Hematopoietic multipotent progenitor cell treated with erythropoietin and hydrocortisone succinate and interleukin-3 and kit ligand, for 6 days (in vitro differentiated cells): ENCODE results near the gene HOXA4.

Experiments
- DNase-seq: peaks from one replicate; pipeline ENCODE4 v3.0.0-alpha.2; 2015

HOXA4 gene

DNA sequence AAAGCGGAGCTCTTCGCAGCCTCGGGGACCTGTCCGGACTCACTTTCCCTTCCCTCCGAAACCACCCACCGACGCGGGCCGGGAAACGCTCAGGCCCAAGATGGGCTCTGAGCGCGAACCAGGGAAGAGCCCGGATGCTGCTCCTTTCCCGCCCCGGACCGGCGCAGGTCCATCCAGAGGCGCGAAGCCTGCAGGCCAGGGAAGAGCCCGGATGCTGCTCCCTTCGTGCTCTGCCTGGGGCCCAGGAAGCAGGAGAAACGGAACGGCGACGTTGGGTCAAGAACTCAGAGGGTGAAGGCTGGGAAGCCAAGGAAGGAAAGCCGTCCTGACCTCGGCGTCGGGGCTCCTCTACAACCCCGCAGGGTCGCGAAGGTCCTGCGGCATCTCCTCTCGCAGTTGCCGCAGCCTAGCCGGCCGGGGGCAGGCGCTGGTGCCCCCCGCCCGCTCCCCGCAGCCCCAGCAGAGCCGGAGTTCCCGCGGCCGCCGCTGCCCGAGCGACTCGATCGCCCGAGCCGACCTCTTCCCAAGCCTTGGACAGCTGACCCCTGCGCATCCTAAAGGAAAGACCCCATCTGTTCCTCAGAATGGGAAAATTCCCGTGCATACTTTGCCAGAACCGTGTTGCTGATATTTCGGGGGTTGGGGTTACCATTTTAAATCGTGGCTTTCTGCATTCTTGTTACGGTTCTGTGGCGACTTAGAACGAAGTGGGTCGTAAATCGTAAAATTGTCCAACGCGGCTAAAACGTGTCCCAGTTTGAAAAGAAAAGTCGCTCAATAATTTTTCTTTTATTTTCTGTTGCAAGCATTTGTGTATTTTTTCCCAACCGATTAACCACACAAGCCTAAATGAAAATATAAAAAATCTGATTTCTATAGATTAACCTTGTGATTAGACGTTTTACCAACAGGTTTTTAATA lies 42.3 kb downstream of the HOXA4 start:
- no peak for DNase-seq

DNA sequence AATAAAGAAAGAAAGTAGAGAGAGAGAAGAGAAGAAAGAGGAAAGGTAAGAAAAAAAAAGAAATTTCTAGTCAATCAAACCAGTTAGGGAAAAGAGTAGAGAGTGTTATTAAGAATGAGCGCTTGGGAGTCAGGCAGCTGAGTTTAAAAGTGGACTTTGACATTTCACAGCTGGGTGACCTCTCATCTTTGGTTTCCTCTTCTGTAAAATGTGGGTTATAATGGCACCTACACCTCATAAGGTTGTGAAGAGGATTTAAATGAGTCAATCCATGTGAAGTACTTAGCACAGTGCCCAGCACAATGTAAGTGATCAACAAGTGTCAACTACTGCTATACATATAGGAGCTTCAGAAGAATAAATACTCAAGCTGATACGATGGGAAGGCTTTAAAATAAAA lies 46.9 kb downstream of the HOXA4 start:
- no peak for DNase-seq

DNA sequence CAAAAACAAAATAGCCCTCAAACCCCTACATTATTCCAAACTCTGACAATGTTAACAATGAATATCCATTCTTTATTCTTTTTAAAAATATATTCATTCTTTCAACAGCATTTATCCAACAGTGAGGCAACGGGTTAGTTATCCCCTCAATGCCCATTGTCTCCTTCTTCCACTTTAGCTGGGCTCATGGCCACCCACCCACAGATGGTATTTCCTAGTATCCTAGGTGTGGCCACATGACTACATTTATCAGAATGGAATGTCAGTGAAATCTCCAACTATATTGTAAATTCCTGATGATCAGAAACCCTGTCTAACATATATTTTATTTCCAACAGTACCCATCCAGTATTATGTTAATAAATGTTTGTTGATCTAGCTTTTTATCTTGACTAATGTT lies 48.4 kb downstream of the HOXA4 start:
- no peak for DNase-seq

DNA sequence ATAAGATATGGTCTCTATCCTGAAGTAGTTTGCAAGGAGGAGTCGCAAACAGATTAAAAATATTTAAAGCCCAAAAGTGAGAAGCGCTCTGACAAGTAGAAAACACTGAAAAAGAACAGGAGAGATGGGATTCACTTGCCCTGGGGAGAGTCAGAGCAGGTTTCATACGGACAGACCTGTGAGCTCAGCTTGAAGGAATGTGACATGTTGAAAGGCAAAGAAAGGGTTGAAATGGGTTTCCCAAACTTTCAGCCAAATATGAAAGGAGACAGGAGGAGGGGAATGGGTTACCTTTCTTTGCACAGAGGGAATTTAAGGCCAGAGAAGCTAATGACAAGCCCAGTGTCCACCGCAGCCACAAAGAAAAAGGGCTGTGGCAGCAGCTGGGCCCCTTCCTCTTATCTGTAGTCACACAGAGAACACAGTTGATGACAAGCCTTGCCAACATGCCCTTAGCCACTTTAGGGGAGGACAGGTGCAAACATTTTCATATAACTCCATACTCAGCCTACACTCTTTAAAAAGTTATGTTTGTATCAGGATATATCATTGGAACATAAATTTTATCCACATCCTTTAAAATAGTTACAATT lies 49.6 kb downstream of the HOXA4 start:
- peak; percentile 69 for DNase-seq

DNA sequence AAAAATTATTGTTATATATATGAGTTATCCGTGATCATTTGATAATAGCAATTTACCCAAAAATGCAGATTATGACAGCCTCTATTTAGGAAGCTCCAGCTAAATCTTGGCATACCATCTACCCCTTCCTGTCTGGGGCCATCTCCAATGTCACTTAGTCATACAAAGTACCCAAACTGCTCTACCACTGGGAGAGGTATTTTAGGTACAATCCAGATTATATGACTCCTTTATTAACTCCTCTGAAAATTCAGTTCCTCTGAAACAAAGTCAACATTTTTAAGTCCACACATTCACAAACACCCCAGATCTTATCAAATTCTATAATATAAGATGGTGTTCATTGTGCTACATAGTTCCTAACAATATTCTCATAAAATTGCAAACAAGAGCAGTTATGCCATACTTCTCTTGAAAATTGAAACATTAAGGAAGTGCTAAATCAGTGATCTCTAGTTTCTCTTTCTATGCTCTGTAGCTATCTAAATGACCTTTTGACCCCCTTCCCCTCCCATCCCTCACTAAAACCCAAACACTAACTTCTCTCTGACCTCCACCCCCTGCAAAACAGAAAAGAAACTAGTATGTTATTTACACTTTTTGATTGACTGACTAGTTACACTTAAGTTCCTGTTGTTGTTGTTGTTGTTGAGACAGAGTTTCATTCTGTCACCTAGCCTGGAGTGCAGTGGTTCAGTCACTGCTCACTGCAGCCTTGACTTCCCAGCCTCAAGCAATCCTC lies 51.2 kb downstream of the HOXA4 start:
- no peak for DNase-seq

DNA sequence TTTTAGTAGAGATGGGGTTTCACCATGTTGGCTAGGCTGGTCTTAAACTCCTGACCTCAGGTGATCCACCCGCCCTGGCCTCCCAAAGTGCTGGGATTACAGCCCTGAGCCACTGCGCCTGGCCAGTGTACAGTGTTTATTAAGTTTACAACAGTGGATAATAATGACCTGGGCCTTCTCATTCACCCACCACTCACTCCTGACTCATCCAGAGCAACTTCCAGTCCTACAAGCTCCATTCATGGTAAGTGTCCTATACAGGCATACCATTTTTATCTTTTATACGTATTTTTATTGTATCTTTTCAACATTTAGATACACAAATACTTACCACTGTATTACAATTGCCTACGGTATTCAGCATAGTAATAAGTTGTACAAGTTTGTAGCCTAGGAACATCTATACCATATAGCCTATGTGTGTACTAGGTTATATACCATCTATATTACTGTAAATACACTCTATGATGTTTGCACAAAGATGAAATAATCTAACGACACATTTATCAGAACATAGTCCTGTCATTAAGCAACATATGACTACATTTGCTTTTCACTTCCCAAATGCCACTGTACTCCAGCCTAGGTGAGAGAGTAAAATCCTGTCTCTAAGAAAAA lies 51.8 kb downstream of the HOXA4 start:
- DNase-seq: no peak
